Stimulated activated CD8-positive, alpha-beta memory T cell treated with anti-CD3 and anti-CD28 coated beads, Interleukin-12 subunit alpha, Interleukin-12 subunit beta, amount 100 ng/mL, for 24 hours (primary cell): ENCODE measurements around the gene ZNF516.

Experiments
- DNase-seq: peaks from one replicate; pipeline ENCODE4 v3.0.0-alpha.2; 2020; ENCODE audit errors: extremely low read depth

Gene ZNF516

DNA sequence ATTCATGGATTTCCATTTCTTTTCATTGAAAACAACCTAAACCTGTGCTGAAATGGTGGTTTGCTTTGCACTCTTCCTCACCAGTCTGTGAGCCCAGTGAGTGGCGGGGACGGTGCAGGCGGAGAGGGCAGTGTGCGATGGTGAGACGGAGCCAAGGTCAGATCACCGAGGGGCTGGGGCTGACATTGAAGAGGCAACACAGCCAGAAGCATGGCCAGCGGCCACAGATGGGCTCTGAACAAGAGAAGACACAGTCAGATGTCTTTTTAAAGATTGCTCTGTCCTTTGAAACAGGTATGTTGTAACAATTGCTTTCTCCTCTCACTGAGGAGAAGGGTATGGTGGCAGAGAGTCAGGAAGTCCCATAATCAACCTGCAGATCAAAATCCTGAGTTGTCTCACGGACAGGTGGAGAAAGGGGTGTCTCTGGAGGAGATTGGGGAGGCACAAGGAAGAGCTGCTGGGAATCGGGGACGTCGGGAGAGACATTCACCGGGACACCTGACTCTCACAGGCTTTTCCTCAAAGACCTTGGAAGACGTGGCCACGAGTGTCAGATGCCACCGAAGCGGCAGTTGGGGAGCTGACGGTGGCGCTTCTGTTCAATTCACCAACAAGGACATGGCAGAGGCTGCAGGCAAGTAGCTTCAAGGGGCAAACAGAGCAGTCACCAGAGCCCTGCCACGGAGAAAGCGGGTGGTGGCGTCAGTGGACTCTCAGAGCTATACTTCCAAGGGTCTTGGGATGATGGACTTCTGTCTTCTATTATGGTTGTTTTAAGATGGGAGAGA is 12.1 kb upstream of the ZNF516 start:
- DNase-seq: no peak

DNA sequence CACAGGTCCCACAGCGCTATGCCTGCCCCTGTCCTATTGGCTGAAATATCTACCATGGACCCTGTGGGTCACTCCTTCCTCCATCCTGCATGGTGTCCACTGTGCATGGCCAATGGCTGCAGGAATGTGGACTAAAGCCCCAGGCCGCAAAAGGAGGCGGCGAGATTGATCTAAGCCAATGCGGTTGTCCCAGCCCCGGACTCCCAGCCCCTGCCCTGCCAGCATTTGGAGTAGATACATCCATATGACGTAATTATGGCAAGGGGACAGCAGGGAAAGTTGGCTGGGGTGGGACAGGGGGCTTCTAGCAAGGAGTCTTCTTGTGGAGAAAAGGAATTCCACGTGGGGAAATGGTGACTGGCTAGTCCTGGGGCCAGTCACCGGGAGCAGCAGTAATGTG is 11.4 kb upstream of the ZNF516 start:
- DNase-seq: no peak

DNA sequence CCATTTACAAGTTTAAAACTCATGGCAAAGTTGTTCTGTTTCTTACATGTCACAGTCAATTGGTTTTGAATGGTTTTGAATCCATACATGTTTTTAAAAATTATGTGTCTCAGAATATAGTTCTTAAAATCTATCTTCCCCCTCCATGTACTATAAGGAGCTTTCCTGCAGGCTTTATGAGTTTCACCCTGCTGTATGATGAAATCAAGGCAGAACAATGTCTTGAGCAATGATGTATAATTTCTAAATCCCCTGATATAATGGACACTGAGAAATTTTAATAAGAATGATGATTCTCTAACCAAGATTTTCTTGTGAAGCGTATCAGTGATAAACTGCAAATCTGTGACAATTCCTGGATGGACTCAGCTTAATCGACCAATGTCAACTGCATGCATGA is 10.6 kb upstream of the ZNF516 start:
- no peak for DNase-seq

DNA sequence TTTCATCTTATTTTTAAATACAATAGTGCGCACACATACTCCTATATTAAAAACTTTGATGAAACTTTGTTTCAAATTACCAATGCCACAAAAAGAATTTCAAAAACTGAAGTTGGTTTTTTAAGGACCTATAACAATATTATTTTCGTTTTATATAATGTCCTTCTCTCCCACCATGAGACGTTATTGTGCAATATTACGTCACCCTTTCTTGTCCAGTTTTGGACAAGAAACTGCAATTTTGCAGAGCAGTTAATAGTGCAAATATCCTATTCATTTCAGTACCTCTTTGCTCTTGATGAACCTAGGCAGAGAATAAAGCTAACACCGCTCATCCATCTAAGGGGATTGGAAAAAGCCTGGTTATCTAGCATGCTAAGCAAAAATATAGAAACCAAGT is 9.7 kb upstream of the ZNF516 start:
- no peak for DNase-seq

DNA sequence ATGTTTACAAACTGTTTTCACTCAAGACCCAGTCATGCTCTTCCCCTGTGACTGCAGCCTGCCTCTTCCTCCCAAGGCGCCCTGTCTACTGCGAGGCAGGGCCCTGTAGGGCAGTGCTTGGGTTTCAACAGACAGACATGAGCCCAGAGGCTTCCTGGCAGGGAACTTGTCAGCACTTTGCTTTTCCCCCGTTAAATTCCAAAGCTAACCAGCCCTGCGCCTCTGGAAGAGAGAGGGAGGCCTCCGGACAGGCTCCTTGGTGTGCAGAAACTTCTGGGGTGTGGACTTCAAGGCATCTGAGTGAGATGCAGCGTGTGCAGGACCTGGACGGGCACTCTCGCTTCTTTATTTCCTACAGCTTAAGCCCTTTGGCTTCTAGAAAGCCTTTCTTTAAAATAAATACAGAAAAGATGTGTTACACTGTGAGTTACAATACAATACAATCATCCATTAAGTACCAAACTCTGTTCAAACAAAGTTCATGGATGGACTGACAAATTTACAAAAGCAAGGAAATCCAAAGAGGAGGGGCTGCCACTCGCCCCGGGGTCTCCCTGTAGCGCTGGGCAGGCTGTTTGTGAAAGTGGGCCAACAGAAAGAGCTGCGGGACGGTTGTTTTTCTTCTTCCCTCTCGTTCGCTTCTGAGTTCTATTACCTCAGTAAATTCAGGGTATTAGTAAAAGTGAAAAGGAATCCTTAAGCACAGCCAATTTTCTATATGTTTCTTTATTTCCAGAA is 8.8 kb upstream of the ZNF516 start:
- DNase-seq: no peak

DNA sequence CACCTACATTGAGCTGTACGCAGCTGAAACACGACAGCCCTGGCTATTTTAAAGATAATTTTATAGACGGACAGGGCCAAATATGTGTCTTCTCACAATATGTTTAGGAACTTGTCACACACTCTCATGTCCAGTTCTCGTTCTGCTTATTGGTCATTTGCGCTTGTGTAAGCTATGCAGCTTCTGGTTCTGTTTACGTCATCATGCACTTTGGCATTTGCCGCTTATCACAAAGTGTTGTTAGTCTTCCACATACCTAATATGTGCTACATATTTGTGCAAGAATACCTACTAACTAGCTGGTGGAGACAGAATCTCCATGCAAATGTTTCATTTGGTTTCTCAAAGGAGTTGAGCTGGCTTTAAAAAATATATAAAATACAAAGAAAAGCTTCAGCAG is 7.5 kb upstream of the ZNF516 start:
- DNase-seq: no peak

DNA sequence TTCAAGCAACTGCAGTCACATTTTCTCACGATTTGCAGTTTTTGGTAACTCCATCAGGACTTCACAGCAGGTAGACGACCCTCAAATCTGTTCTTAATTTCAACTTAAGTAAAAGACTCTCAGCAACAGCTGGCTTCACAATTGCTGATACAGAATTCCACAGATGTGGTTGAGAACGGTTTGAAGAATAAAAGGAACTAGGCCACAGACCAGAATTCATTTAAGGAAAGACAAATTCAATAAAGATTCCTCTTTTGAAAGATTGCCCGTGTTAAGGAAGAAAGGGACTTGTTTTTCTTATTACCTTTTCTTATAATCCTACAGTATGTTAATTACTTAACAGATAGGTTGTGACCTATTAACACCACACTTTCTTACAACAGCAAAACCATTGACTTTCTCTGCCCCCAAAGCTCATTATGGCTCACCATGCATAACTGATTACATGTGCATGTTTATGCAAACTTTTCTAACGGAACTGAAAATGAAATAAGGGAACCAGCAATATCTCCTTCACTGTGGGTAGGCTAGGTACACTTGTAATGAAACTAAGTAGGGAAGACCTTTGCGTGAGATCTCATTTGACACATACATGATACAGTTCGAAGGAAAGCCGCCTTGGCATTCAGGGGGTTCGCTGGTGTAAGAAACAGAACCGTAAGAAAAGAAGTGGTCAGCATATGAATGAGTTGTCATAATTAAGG is 4.7 kb upstream of the ZNF516 start:
- no peak for DNase-seq

DNA sequence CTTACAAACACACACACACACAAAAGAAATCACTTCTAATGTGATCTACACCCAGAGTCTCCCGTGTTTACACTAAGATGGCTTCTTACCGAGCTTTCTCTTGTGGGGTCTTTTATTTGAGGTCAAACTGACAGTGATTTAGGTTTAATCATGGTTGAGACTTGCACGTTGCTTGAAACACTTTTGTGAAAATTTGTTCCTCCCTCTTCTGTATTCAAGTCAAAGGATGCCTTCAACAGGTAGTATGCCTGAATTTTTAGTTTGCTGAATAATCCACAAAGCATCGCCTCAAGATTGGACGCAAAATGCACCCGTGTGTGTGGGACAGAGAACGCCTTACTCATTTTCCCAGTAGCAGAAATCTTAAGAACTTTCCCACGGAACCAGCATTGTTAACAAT is 4.0 kb upstream of the ZNF516 start:
- DNase-seq: no peak

DNA sequence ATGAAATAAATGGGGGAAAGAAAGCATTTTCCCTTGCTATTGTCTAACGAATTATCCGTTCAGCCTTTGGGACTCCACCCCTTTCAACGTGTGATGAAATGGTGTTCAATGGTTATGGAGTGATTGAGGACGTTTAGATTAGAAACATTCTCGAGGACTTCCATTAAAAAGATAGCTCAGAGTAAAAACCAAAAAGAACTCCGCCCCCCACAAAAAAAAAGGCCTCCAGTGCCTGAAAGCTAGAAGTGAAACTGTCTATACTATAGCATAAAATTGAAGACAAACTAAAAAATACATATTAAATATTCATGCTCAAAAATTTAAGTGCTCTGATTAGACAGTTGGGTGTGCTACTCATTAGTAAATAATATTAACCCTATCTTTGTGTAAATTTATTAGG is 3.0 kb upstream of the ZNF516 start:
- no peak for DNase-seq

DNA sequence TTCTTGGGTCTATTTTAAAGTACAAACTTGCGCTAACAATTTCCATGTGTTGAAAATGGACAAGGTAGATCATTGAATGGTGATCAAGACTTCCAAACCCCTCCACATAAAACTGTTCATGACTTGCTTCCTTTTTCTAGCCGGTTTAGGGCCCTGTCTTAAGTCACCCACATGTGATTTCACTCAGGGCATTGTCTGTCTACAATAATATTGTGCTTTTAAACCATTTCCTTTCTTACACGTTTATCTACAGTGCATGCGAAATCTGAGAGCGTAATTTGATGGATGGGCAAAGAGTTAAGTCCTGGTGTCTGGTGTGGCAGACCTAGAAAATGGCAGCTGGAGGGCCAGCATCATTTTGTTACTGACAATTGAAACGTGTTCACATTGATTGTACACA is 2.0 kb upstream of the ZNF516 start:
- DNase-seq: no peak

DNA sequence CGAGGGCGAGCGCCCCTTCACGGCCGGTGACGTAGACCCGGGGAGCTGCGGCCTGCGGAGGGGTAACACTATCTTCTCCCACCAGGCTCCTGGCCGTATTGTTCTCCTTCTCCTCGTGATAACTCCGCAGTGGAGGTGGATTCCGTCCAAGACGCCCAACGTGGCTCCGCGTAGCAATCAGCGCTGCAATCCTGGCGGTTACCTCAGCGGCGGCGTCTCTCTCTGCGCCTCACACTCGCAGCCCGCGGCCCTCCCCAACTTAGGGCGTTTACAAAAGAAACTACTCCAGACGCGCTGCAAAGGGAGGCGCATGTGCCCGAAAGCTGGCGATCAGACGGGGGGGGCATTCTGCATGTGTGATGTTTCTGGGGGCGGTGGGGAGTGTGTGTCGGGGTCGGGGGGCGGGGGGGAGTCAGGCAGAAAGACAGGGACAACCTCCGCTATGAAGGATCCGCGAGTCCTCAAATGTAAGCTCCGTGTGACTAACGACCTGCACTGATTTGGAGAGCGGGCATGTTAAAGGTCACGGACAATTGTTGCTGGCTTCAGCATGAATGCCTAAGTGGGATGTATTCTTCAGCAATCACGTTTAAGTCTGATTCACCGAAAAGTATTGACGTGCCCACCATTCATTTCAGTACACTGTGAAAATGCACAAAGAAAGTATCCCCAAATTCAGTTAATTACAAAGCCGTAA is 1.3 kb upstream of the ZNF516 start:
- no peak for DNase-seq

DNA sequence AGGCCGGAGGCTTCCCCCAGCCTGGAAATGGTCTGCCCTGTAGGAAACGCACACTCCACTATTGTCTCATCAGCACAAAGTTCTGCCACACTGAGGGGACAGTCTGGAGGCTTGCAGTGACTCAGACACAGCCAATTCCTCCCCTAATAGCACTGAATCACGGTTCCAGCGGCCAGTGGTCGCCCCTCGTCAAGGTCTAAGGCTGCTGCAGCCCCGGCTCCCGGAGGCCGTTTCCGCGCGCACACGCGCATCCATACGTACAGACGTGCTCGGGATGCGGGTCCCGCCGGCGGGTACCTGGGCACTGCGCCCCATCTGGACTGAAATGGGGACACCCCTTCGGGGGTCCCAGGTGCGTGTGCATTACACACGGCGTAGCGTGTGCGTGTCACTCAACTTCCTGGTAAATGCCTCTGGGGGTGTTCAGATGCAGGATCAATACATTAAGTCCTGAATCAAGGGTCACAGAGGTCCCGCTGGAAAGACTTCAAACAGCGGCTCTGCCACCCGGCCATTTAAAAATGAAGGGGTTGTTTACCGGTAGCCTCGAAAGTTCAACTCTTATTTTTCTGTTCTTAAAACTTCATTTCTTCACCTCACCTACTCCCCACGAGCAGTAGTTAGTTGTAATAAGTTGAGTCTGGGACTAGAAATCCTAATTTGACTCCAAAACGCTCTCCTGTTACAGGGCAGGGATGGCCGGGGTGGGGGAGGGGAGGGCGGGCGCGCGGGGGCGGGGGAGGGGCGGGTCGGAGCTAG is 572 bp upstream of the ZNF516 start:
- DNase-seq: no peak

DNA sequence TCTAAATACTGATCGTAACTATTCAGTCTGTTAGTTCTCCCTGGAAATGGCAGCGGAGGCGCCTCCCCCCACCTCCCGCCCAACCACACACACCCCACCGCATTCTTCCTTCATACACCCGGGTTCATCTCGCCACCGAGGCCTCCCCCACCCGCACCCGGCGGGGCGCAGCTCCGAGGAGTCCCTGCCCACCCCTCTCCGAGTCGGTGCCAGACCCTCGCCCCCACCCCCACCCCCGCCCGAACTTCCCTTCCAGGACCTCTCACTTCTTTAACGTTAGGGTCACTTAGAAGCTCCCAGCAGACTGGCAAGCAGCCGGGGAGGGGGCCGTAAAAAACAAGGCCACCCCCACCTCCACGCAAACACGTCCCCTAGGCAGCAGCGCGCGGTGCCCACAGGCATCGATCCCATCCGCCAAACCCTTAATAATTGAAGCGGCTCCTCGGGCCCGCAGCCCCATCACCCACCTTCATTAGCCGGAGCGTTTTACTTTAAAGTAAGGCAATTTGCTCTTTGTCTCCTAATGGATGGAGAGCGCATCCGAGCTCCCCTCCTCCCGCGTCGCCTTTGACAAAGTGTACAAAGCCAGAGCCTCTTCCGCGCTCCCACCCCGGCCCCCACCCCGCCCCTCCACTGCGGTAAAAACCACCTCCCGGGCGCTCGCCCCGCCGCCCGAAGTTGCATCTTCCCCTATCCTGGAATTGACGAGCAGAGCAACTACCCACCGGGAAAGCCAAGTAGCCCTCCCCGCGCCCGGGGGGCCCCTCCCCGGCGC is 624 bp downstream of the ZNF516 start:
- no peak for DNase-seq

DNA sequence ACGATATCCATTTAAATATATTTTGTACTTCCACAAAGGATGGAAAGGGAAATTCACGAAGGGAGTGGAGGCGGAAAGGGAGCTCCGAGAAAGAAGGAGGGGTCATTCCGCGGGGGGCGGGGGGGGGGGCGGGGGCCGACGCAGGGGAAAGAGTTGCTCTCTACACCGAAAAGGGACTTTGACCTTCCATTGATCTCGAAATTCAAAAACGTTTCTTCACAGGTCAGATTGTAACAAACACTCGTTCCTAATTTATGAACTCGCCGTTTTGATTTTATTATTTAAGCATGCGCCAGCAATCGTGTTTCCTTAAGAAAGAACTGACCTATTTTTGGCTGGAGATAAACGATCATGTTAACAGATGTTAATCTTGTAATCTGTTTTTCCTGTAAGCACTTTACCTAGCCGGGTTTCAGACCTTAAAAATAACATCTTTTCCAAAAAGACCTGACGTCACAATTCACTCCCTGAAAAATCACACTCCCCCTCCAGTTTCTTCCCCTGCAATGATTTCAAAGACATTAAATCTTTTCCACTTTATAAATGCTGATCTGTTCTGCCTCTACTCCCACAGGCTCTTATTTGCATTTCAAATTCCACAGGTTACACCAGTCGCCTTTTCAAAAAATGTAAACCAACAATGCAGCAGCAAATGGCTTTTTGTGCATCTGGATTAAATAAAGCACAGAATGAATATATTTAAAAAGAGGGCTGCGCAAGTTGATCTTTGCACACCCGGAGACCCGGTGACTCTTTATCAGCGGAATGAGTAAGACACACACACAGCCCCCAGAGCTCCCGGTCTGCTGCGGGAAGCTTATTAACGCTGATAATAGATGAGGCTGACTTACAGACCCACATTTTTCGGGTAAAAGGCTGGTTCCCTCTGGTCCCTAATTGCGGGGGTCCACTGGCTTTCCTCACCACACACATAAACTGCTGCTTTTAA is 1.6 kb downstream of the ZNF516 start:
- DNase-seq: no peak

DNA sequence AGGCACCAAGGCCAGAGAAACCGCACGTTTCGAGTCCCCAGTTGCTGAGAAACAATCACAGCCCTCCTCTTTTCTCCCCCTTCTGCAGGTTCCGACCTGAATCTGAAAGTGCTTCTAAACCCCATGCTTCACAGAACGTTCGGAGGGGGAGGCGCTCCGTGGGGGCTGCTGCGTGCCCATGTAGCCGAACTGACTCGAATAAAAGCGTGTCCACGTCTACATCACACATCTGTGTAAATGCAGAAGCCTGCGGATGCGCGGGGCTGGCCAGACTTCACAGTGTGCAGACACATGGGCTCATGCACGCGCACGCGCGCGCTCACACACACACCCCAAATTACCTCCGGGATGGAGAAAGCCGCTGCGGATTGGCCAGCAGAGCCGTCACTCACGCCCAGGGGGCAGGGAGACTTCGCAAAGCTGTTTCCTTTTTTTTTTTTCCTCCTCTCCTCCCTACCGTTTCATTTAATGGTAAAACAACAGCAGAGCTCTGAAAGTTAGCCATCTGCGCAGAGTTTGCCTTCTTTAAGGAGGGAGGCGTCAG is 2.3 kb downstream of the ZNF516 start:
- DNase-seq: peak; percentile 98

DNA sequence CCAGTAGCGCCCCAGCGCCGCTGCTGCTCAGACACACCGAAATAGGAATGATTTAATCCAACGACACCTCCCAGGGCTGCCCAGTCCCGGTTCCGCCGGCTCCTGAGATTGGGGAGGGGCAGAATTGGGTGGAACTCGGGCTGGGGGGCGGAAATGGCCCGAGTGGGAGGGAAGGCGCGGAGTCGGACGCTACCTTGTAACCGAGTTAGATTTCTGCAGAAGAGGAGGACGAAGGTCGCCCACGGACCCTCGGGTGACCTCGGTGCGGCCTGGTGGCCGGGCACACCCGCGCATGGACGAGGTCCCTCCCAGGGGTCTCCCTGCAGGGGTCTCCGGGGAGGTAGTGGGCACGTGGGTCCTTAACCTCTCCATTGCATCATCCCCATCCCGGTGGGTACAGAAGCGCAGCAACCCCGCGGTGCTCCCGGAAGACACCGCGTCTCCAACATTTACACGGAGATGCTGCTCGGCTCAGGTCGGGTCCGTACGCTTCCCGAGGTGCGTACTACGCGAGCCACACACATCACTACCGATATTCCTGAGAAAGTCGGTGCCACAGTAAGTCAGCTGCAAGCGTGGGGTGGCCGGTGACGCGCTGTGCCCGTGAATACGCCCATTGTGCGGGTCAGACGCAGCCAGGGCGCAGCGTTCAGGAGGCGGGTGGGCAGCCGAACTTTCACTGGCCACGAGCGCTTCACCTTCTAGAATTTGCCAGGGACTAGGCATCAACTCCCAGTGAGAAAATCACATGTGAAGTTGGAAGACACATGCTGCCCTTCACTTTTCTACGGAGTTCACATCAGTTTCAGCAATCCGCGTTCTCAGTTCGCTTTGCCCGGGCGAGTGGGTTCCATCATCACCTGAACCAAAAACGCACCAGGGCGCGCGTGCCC is 3.0 kb downstream of the ZNF516 start:
- DNase-seq: no peak

DNA sequence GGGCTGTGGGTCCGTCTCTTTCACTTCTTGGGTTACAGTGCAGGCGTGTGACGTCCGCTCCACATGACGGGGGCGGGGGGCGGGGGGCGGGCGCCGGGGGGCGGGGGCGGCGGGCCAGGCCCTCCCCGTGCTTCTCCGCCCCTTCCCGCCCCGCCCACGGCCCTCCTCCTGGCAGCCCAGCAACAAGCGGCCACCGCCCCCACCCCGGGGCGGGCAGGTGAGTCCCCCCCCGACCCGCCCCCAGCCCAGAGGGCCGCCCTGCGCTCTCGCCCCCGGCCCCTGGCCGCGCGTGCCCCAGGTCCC is 3.6 kb downstream of the ZNF516 start:
- DNase-seq: no peak

DNA sequence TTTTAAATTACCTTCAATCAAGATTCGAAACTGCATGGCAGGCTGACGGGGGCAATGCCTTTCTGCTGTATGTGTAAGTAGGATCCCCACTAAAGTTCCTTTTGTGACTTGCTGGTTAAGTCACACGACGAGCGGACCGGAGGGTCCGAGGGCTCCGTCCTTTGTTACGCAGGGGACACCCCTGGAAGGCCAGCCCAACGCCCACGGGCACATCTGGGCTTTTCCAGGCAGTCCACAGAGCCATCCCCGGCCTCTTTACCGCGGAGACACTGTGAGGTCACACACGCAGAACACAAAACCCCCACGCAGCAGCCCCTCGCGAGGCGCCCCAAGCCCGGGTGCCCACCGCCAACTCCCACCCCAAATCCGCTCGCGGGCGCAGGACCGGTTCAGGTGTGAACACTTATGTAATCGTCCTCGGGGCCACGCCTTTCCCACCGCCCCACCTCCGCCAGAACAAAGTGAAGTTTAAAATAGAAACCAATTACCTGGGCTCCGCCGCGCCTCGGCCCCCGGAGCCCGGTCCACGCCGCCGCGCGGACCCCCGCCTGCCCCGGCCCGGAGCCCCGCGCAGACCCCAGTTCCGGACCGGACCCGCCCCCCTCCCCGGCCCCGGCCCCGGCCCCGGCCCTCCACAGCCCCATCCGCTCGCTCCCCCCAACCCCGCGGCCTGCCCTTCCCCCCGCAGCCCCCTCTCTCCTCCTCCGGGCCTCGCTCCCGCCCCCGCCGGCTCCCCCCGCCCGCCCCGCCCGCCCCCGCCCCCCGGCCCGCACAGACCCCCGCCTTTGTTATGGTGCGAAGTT is 4.2 kb downstream of the ZNF516 start:
- DNase-seq: no peak
